Activated naive CD8-positive, alpha-beta T cell treated with anti-CD3 and anti-CD28 coated beads, Interleukin-2, amount 50 U/mL, for 24 hours (primary cell): Measurements from ENCODE around the gene GCK.

ENCODE experiments used
- ATAC-seq: fragments of 150-1000 bp; cut with Tn5 transposase; one replicate; pipeline ENCODE4 v1.10.0; 2021
- DNase-seq: peaks from one replicate; pipeline ENCODE4 v3.0.0; 2021
- H3K27ac Mint-ChIP-seq: one replicate; pipeline ENCODE4 v1.8.0; 2021; ENCODE audit warnings: mild to moderate bottlenecking, mixed read lengths
- H3K27me3 Mint-ChIP-seq: one replicate; pipeline ENCODE4 v1.8.0; 2021; ENCODE audit warnings: mixed read lengths
- H3K36me3 Mint-ChIP-seq: one replicate; pipeline ENCODE4 v1.8.0; 2021; ENCODE audit warnings: low read depth, mixed read lengths
- H3K4me1 Mint-ChIP-seq: one replicate; pipeline ENCODE4 v1.8.0; 2021; ENCODE audit warnings: mixed read lengths
- H3K4me3 Mint-ChIP-seq: one replicate; pipeline ENCODE4 v1.8.0; 2021; ENCODE audit warnings: mild to moderate bottlenecking, moderate library complexity, mixed read lengths
- H3K9me3 Mint-ChIP-seq: one replicate; pipeline ENCODE4 v1.8.0; 2021; ENCODE audit warnings: mixed read lengths

The GCK gene

GRCh38 chr7:44151956-44152355 is 37.3 kb downstream of the GCK start:
- DNase-seq (no peak), ATAC-seq (no peak)
- H3K4me1 Mint-ChIP-seq = no peaks in the 10 kb centered on the region
- no peaks in the 10 kb centered on the region for H3K36me3 Mint-ChIP-seq
- H3K27me3 Mint-ChIP-seq = no peaks in the 10 kb centered on the region
- H3K27ac Mint-ChIP-seq = no peak overlapping the region
- H3K9me3 Mint-ChIP-seq = no peaks in the 10 kb centered on the region
- no peak overlapping the region for H3K4me3 Mint-ChIP-seq

- ATAC-seq (no peak), DNase-seq (no peak)
- H3K4me3 Mint-ChIP-seq = no peak overlapping the region
- H3K4me1 Mint-ChIP-seq = no peaks in the 10 kb centered on the region
- H3K27me3 Mint-ChIP-seq = no peaks in the 10 kb centered on the region
- H3K9me3 Mint-ChIP-seq = no peaks in the 10 kb centered on the region
- H3K36me3 Mint-ChIP-seq = no peaks in the 10 kb centered on the region
- no peak overlapping the region for H3K27ac Mint-ChIP-seq
Measured at GRCh38 chr7:44150966-44151941, 38.0 kb downstream of the GCK start.

- DNase-seq = no peak
- no peak for ATAC-seq
- no peak overlapping the region for H3K4me3 Mint-ChIP-seq
- H3K27me3 Mint-ChIP-seq = no peaks in the 10 kb centered on the region
- H3K4me1 Mint-ChIP-seq = peaks cover 3% of the 10 kb centered on the region
- H3K9me3 Mint-ChIP-seq = no peaks in the 10 kb centered on the region
- no peak overlapping the region for H3K27ac Mint-ChIP-seq
- H3K36me3 Mint-ChIP-seq = no peaks in the 10 kb centered on the region
Measured at GRCh38 chr7:44150466-44150832, 38.8 kb downstream of the GCK start.

- H3K4me3 Mint-ChIP-seq = no peak overlapping the region
- ATAC-seq (no peak), DNase-seq (no peak)
- H3K36me3 Mint-ChIP-seq = no peaks in the 10 kb centered on the region
- H3K9me3 Mint-ChIP-seq = no peaks in the 10 kb centered on the region
- H3K27ac Mint-ChIP-seq = no peak overlapping the region
- H3K27me3 Mint-ChIP-seq = peaks cover 4% of the 10 kb centered on the region
- H3K4me1 Mint-ChIP-seq = peaks cover 7% of the 10 kb centered on the region
Measured at GRCh38 chr7:44149571-44150465, 39.4 kb downstream of the GCK start.

GRCh38 chr7:44148961-44149536 is 40.2 kb downstream of the GCK start:
- H3K27me3 Mint-ChIP-seq = peaks cover 4% of the 10 kb centered on the region
- H3K4me3 Mint-ChIP-seq = no peak overlapping the region
- no peak for DNase-seq
- no peak for ATAC-seq
- H3K4me1 Mint-ChIP-seq = peaks cover 7% of the 10 kb centered on the region
- H3K9me3 Mint-ChIP-seq = no peaks in the 10 kb centered on the region
- H3K27ac Mint-ChIP-seq = no peak overlapping the region
- H3K36me3 Mint-ChIP-seq = no peaks in the 10 kb centered on the region

- no peak for ATAC-seq
- Mint-ChIP-seq H3K27ac (no peak overlapping the region), H3K4me3 (no peak overlapping the region), H3K27me3 (peaks cover 4% of the 10 kb centered on the region), H3K36me3 (no peaks in the 10 kb centered on the region), H3K4me1 (peaks cover 7% of the 10 kb centered on the region), H3K9me3 (no peaks in the 10 kb centered on the region)
- DNase-seq = no peak
Measured at GRCh38 chr7:44148166-44148565, 41.1 kb downstream of the GCK start.

GRCh38 chr7:44147026-44147991 is 41.9 kb downstream of the GCK start:
- no peak overlapping the region for H3K27ac Mint-ChIP-seq

GRCh38 chr7:44145969-44146911 is 43.0 kb downstream of the GCK start:
- H3K36me3 Mint-ChIP-seq = no peaks in the 10 kb centered on the region
- H3K27ac Mint-ChIP-seq = no peak overlapping the region

More at GRCh38 chr7:44147026-44147991, 41.9 kb downstream of the GCK start:
- ATAC-seq = no peak
- DNase-seq = no peak
- H3K4me3 Mint-ChIP-seq = no peak overlapping the region
- peaks cover 4% of the 10 kb centered on the region for H3K27me3 Mint-ChIP-seq
- H3K4me1 Mint-ChIP-seq = peaks cover 7% of the 10 kb centered on the region
- H3K36me3 Mint-ChIP-seq = no peaks in the 10 kb centered on the region
- H3K9me3 Mint-ChIP-seq = no peaks in the 10 kb centered on the region

GRCh38 chr7:44145479-44145968 is 43.7 kb downstream of the GCK start:
- Mint-ChIP-seq H3K27ac (no peak overlapping the region), H3K27me3 (peaks cover 4% of the 10 kb centered on the region)
- DNase-seq = peak; percentile 59

More at GRCh38 chr7:44145969-44146911, 43.0 kb downstream of the GCK start:
- ATAC-seq = peak; percentile 41
- Mint-ChIP-seq H3K4me1 (peaks cover 7% of the 10 kb centered on the region), H3K4me3 (peak overlapping the region; percentile 62), H3K27me3 (peaks cover 4% of the 10 kb centered on the region), H3K9me3 (no peaks in the 10 kb centered on the region)
- peak; percentile 65 for DNase-seq

GRCh38 chr7:44144968-44145478 is 44.2 kb downstream of the GCK start:
- Mint-ChIP-seq H3K36me3 (no peaks in the 10 kb centered on the region), H3K4me1 (peaks cover 7% of the 10 kb centered on the region), H3K9me3 (no peaks in the 10 kb centered on the region), H3K4me3 (no peak overlapping the region), H3K27me3 (peaks cover 4% of the 10 kb centered on the region), H3K27ac (no peak overlapping the region)
- DNase-seq = no peak
- ATAC-seq = no peak

More at GRCh38 chr7:44145479-44145968, 43.7 kb downstream of the GCK start:
- no peaks in the 10 kb centered on the region for H3K9me3 Mint-ChIP-seq
- H3K36me3 Mint-ChIP-seq = no peaks in the 10 kb centered on the region
- peaks cover 7% of the 10 kb centered on the region for H3K4me1 Mint-ChIP-seq
- peak; percentile 64 for ATAC-seq
- peak overlapping the region; percentile 62 for H3K4me3 Mint-ChIP-seq

- ATAC-seq (no peak), DNase-seq (no peak)
- Mint-ChIP-seq H3K27me3 (peaks cover 4% of the 10 kb centered on the region), H3K9me3 (no peaks in the 10 kb centered on the region), H3K4me3 (no peak overlapping the region), H3K4me1 (peaks cover 7% of the 10 kb centered on the region), H3K36me3 (no peaks in the 10 kb centered on the region), H3K27ac (no peak overlapping the region)
Measured at GRCh38 chr7:44144426-44144967, 44.7 kb downstream of the GCK start.

GRCh38 chr7:44143646-44144250 is 45.5 kb downstream of the GCK start:
- Mint-ChIP-seq H3K9me3 (no peaks in the 10 kb centered on the region), H3K27ac (no peak overlapping the region), H3K27me3 (peaks cover 4% of the 10 kb centered on the region), H3K4me3 (no peak overlapping the region), H3K36me3 (no peaks in the 10 kb centered on the region), H3K4me1 (peaks cover 7% of the 10 kb centered on the region)
- ATAC-seq (no peak), DNase-seq (no peak)
